OCI-LY7 (cell line): ENCODE results near the gene TECPR2. TPM values are rescaled to one million over a fixed set of nuclear protein-coding genes. Genes with fewer than 3 reads are reported as not detected.

Source experiments
- BruUV-seq: library from RNA; stranded (reverse); fragments of 400-500 nt; replicated peaks from 2 replicates; lab custom pipeline; 2021; lab: Mats Ljungman, UMichigan
- CTCF ChIA-PET: fragments of 300-600 bp; sonication (Branson Sonifier 250); formaldehyde crosslinking; loops from one replicate; lab custom pipeline; 2022; ENCODE audit warnings: antibody characterized with exemption; ENCODE audit not compliant: unreplicated experiment; lab: Charles Lee
- POLR2A ChIA-PET: fragments of 300-600 bp; sonication (Branson Sonifier 250); formaldehyde crosslinking; loops from one replicate; lab custom pipeline; 2022; ENCODE audit warnings: antibody characterized with exemption; lab: Charles Lee
- DNase-seq: peaks from one replicate; pipeline ENCODE4 v3.0.0-alpha.2; 2015; ENCODE audit warnings: low spot score
- H2AFZ ChIP-seq: fragments of 200-600 bp; sonication (generic), shearing (Covaris generic); 2 replicates; pipeline ENCODE4 v1.6.1; 2014; ENCODE audit warnings: mild to moderate bottlenecking, antibody characterized with exemption, low read length, moderate library complexity
- H3K27ac ChIP-seq: fragments of 200-600 bp; sonication (generic); 2 replicates; pipeline ENCODE4 v1.5.1; 2014; ENCODE audit warnings: mixed run types, low read depth, mild to moderate bottlenecking, moderate library complexity, low read length, inconsistent platforms; ENCODE audit not compliant: poor library complexity, severe bottlenecking
- H3K36me3 ChIP-seq: fragments of 200-600 bp; sonication (generic); 2 replicates; pipeline ENCODE4 v1.6.1; 2014; ENCODE audit warnings: mild to moderate bottlenecking, antibody characterized with exemption, low read length, moderate library complexity, mixed read lengths; ENCODE audit not compliant: insufficient read depth
- H3K4me1 ChIP-seq: fragments of 200-600 bp; sonication (generic); 2 replicates; pipeline ENCODE4 v1.5.1; 2014; ENCODE audit warnings: mild to moderate bottlenecking, low read length; ENCODE audit not compliant: insufficient read depth, poor library complexity, severe bottlenecking
- H3K4me2 ChIP-seq: fragments of 200-600 bp; sonication (generic); 2 replicates; pipeline ENCODE4 v1.6.1; 2014; ENCODE audit warnings: mild to moderate bottlenecking, low read length
- H3K4me3 ChIP-seq: fragments of 200-600 bp; sonication (generic); 2 replicates; pipeline ENCODE4 v1.5.1; 2014; ENCODE audit warnings: mild to moderate bottlenecking, low read depth, low read length; ENCODE audit not compliant: poor library complexity, severe bottlenecking
- H3K79me2 ChIP-seq: fragments of 200-600 bp; sonication (generic); 2 replicates; pipeline ENCODE4 v1.6.1; 2016; ENCODE audit warnings: low read depth, mild to moderate bottlenecking, low read length, moderate library complexity, mixed read lengths; ENCODE audit not compliant: insufficient read depth
- H3K9me2 ChIP-seq: fragments of 200-600 bp; sonication (generic); 2 replicates; pipeline ENCODE4 v1.6.1; 2016; ENCODE audit warnings: mild to moderate bottlenecking, low read length, mixed read lengths; ENCODE audit not compliant: insufficient read depth
- H3K9me3 ChIP-seq: fragments of 200-600 bp; sonication (generic); 2 replicates; pipeline ENCODE4 v1.6.1; 2014; ENCODE audit warnings: mild to moderate bottlenecking, mixed run types, low read length, mixed read lengths
- H4K20me1 ChIP-seq: fragments of 200-600 bp; sonication (generic); 2 replicates; pipeline ENCODE4 v1.6.1; 2014; ENCODE audit warnings: mild to moderate bottlenecking, antibody characterized with exemption, low read length, moderate library complexity, mixed read lengths; ENCODE audit not compliant: insufficient read depth
- CTCF ChIP-seq: fragments of 200-600 bp; sonication (generic); conservative IDR thresholded peaks from 2 replicates; pipeline ENCODE4 v1.5.1; 2014; ENCODE audit warnings: mild to moderate bottlenecking, antibody characterized with exemption, low read length, moderate library complexity, mixed read lengths
- EZH2phosphoT487 ChIP-seq: fragments of 200-600 bp; sonication (generic); IDR thresholded peaks from 2 replicates; pipeline ENCODE4 v1.6.1; 2018; ENCODE audit warnings: low read depth, borderline replicate concordance, mild to moderate bottlenecking, mixed run types, antibody characterized with exemption, low read length, moderate library complexity, mixed read lengths
- intact Hi-C: fragments of 100-400 bp; cut with micrococcal nuclease; formaldehyde crosslinking; loops from one replicate; pipeline ENCODE4 v1.10.0; 2022; ENCODE audit not compliant: unreplicated experiment
- total RNA-seq, 2 experiments: library from RNA; depleted of rRNA in 1 of 2; stranded (reverse); fragments of >200 nt in 1 of 2; shearing (Covaris generic) in 1 of 2; gene quantifications; 2 replicates each; pipeline ENCODE4 v1.2.3, GENCODE V29; 2014 to 2022

TECPR2 gene
- total RNA-seq, 2 experiments from 2014 or later: 5.3 to 12.7 TPM

- H3K27ac ChIP-seq: peak overlapping the region; percentile 70
- TF ChIP-seq CTCF: no peak
- TF ChIP-seq EZH2phosphoT487: no peak
- DNase-seq: peak; percentile 57
- peaks cover 10% of the 10 kb centered on the region; the same call in 1 of the 2 replicates for H3K79me2 ChIP-seq
- H3K4me3 ChIP-seq: peak overlapping the region; percentile 78
- intact Hi-C loops: no loop called here
- H4K20me1 ChIP-seq: no peaks in the 10 kb centered on the region
- no peaks in the 10 kb centered on the region for H3K9me3 ChIP-seq
- POLR2A ChIA-PET: interaction anchor here (0.6 to 1.4 kb wide), 3 partner anchors 15 to 256 kb away, joined by 3 to 4 read pairs (median 3); partner anchors contain the start of gene MOK
- H3K9me2 ChIP-seq: no peaks in the 10 kb centered on the region
- CTCF ChIA-PET: no interaction called here
- peak overlapping the region; percentile 8; the same call in 1 of the 2 replicates for H2AFZ ChIP-seq
- peaks cover 45% of the 10 kb centered on the region for H3K4me1 ChIP-seq
- no TSS peak for BruUV-seq
- peaks cover 16% of the 10 kb centered on the region; the same call in 1 of the 2 replicates for H3K36me3 ChIP-seq
- H3K4me2 ChIP-seq: peak overlapping the region; percentile 95
Observed at GRCh38 chr14:102320033-102320660, 42.6 kb upstream of the TECPR2 start.

GRCh38 chr14:102320671-102321455 lies 41.9 kb upstream of the TECPR2 start:
- intact Hi-C loops: no loop called here
- H3K4me2 ChIP-seq: peak overlapping the region; percentile 95

More at GRCh38 chr14:102320671-102321455, 41.9 kb upstream of the TECPR2 start:
- Histone ChIP-seq H3K4me3 (peak overlapping the region; percentile 78), H3K9me3 (no peaks in the 10 kb centered on the region), H3K79me2 (peaks cover 10% of the 10 kb centered on the region; the same call in 1 of the 2 replicates), H3K27ac (peak overlapping the region; percentile 70), H4K20me1 (no peaks in the 10 kb centered on the region), H3K4me1 (peaks cover 45% of the 10 kb centered on the region), H2AFZ (no peak overlapping the region), H3K36me3 (peaks cover 19% of the 10 kb centered on the region; the same call in 1 of the 2 replicates), H3K9me2 (no peaks in the 10 kb centered on the region)
- no peak for DNase-seq
- TF ChIP-seq EZH2phosphoT487 (no peak), CTCF (0 out of 2 replicates have a peak, but pooled peaks have one; percentile 25)
- CTCF ChIA-PET: interaction anchor here (0.7 kb wide), 1 partner anchor 49 kb away, joined by 3 read pairs; no protein-coding TSS in a partner anchor
- POLR2A ChIA-PET: interaction anchor here (0.6 to 1.2 kb wide), 3 partner anchors 16 to 379 kb away, joined by 3 to 5 read pairs (median 4); partner anchors contain the start of gene MOK
- TSS peak; percentile 58 for BruUV-seq
